Right lobe of liver (tissue), 4 donors: ENCODE results near the gene OR13C3.

ENCODE experiments used
- CTCF ChIP-seq, 4 donors: fragments of 200-600 bp in 3 of 4; fragments of 450-650 bp in 1 of 4; IDR thresholded peaks; one replicate each; pipeline versions ENCODE4 v1.5.1 to v1.8.0; 2016 to 2022; ENCODE audit warnings: antibody characterized with exemption in 4 of 4, mild to moderate bottlenecking in 2 of 4
- POLR2A ChIP-seq: fragments of 450-650 bp; IDR thresholded peaks from one replicate; pipeline ENCODE4 v1.6.1; 2017; ENCODE audit warnings: antibody characterized with exemption, mild to moderate bottlenecking
- donor health status: DM: no; HTN: no; CAD: no.
- donor health status: DM: no; HTN: no; CAD: no.
- donor health status: DM: no; HTN: yes; CAD: no.

GRCh38 chr9:104553261-104553660, 16.6 kb upstream of the OR13C3 start:
- TF ChIP-seq CTCF (IDR thresholded peaks at IDR 0.05) = no peak
- TF ChIP-seq POLR2A = no peak
